Bronchial epithelial cell (primary cell): ENCODE results near the gene AIP. TPM values are rescaled to one million over a fixed set of nuclear protein-coding genes. Genes with fewer than 3 reads are reported as not detected.

Experiments used
- DNase-seq: peaks from one replicate; pipeline ENCODE4 v3.0.0-alpha.2; 2010; ENCODE audit warnings: low read depth
- FAIRE-seq: peaks from 2 replicates; lab custom pipeline; 2011; peaks lifted over from hg19 to GRCh38; lab: Jason Lieb, UNC
- H3K27me3 ChIP-seq: 2 replicates; pipeline ENCODE4 v1.5.1; 2011; ENCODE audit warnings: low read length; ENCODE audit not compliant: control insufficient read depth, insufficient read depth
- H3K36me3 ChIP-seq: 2 replicates; pipeline ENCODE4 v1.5.1; 2011; ENCODE audit warnings: low read length; ENCODE audit not compliant: control insufficient read depth, insufficient read depth
- H3K4me3 ChIP-seq: 2 replicates; pipeline ENCODE4 v1.5.1; 2011; ENCODE audit warnings: mild to moderate bottlenecking, low read depth, low read length, control low read depth
- CTCF ChIP-seq: IDR thresholded peaks from 2 replicates; pipeline ENCODE4 v1.5.1; 2011; ENCODE audit warnings: mild to moderate bottlenecking, moderate library complexity, low read length, control low read depth, inconsistent platforms; ENCODE audit not compliant: insufficient read depth, severe bottlenecking
- total RNA-seq: library from RNA; depleted of rRNA; stranded (reverse); fragments of >200 nt; gene quantifications from 2 replicates; pipeline ENCODE4 v1.2.1, GENCODE V29; 2014

Gene AIP
- total RNA-seq, 1 donor from 2014 or later, result 85.3 TPM

- FAIRE-seq (no peak), DNase-seq (no peak)
- Histone ChIP-seq H3K36me3 (no peaks in the 10 kb centered on the region), H3K27me3 (no peaks in the 10 kb centered on the region), H3K4me3 (no peak overlapping the region)
- TF ChIP-seq CTCF, result no peak
Observed at GRCh38 chr11:67453816-67454732, 28.8 kb upstream of the AIP start.

- no peak for FAIRE-seq
- H3K27me3 ChIP-seq, result no peaks in the 10 kb centered on the region
Observed at GRCh38 chr11:67455054-67455453, 27.8 kb upstream of the AIP start, which contains the start of gene CABP4. TSS of gene CABP4 (plus strand) at chr11:67455354. CDS start at chr11:67455424, 70 bp downstream.

GRCh38 chr11:67456068-67456705 is 26.6 kb upstream of the AIP start:
- no peak for TF ChIP-seq CTCF
- FAIRE-seq (no peak), DNase-seq (no peak)

More at GRCh38 chr11:67455054-67455453, 27.8 kb upstream of the AIP start, which contains the start of gene CABP4:
- no peak for TF ChIP-seq CTCF
- DNase-seq, result no peak
- H3K36me3 ChIP-seq, result no peaks in the 10 kb centered on the region
- H3K4me3 ChIP-seq, result no peak within 1 kb of the TSS

DNA sequence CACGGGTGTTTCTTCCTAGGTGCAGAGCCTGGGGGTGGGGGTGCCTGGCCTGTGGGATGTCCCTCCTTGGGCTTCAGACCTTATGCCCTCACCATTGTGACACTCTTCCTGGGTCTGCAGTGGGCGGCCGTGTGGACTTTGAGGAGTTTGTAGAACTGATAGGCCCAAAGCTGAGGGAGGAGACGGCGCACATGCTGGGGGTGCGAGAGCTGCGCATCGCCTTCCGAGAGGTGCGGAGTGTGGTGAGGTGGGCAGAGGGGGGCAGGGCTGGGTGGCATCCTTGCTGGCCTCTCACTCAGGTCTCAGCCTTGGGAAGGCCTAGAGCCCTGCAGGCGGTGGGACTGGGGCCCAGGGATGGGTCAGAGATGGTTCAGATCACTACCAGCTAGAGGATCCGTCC is 25.4 kb upstream of the AIP start:
- no peak for FAIRE-seq
- no peak for DNase-seq
- TF ChIP-seq CTCF, result no peak
- Histone ChIP-seq H3K27me3 (no peaks in the 10 kb centered on the region), H3K4me3 (no peak overlapping the region), H3K36me3 (no peaks in the 10 kb centered on the region)

More at GRCh38 chr11:67456068-67456705, 26.6 kb upstream of the AIP start:
- Histone ChIP-seq H3K4me3 (no peak overlapping the region), H3K36me3 (no peaks in the 10 kb centered on the region), H3K27me3 (no peaks in the 10 kb centered on the region)

- Histone ChIP-seq H3K4me3 (no peak overlapping the region), H3K27me3 (no peaks in the 10 kb centered on the region), H3K36me3 (no peaks in the 10 kb centered on the region)
- DNase-seq (no peak), FAIRE-seq (no peak)
- TF ChIP-seq CTCF, result no peak
Observed at GRCh38 chr11:67458266-67458665, 24.6 kb upstream of the AIP start.
